ENCODE measurements around the gene KRT31.

DNA sequence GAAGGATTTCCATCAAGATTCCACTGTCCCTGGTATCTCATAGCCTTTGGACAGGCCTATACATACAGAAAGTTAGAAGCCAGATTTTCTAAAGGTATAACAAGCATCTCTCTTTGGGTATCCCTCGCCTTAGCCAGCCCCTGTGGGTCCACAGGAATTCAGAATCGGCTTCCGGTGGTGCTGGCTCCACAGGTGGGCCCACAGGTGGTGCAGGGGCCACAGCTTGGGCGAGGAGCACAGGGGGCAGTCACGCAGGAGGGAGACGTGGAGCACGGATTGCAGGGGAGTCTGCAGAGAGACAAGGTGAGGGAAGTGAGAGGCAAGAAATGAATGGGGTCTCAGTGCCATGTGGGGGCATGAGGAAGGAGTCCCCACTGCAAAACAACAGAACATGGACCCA lies 39.8 kb upstream of the KRT31 start:
- TF ChIP-seq, protein P1, sequence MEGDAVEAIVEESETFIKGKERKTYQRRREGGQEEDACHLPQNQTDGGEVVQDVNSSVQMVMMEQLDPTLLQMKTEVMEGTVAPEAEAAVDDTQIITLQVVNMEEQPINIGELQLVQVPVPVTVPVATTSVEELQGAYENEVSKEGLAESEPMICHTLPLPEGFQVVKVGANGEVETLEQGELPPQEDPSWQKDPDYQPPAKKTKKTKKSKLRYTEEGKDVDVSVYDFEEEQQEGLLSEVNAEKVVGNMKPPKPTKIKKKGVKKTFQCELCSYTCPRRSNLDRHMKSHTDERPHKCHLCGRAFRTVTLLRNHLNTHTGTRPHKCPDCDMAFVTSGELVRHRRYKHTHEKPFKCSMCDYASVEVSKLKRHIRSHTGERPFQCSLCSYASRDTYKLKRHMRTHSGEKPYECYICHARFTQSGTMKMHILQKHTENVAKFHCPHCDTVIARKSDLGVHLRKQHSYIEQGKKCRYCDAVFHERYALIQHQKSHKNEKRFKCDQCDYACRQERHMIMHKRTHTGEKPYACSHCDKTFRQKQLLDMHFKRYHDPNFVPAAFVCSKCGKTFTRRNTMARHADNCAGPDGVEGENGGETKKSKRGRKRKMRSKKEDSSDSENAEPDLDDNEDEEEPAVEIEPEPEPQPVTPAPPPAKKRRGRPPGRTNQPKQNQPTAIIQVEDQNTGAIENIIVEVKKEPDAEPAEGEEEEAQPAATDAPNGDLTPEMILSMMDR (IDR thresholded peaks at IDR 0.05), result no peak
- TF ChIP-seq, protein P2, sequence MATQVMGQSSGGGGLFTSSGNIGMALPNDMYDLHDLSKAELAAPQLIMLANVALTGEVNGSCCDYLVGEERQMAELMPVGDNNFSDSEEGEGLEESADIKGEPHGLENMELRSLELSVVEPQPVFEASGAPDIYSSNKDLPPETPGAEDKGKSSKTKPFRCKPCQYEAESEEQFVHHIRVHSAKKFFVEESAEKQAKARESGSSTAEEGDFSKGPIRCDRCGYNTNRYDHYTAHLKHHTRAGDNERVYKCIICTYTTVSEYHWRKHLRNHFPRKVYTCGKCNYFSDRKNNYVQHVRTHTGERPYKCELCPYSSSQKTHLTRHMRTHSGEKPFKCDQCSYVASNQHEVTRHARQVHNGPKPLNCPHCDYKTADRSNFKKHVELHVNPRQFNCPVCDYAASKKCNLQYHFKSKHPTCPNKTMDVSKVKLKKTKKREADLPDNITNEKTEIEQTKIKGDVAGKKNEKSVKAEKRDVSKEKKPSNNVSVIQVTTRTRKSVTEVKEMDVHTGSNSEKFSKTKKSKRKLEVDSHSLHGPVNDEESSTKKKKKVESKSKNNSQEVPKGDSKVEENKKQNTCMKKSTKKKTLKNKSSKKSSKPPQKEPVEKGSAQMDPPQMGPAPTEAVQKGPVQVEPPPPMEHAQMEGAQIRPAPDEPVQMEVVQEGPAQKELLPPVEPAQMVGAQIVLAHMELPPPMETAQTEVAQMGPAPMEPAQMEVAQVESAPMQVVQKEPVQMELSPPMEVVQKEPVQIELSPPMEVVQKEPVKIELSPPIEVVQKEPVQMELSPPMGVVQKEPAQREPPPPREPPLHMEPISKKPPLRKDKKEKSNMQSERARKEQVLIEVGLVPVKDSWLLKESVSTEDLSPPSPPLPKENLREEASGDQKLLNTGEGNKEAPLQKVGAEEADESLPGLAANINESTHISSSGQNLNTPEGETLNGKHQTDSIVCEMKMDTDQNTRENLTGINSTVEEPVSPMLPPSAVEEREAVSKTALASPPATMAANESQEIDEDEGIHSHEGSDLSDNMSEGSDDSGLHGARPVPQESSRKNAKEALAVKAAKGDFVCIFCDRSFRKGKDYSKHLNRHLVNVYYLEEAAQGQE (IDR thresholded peaks at IDR 0.05; ENCODE audit: insufficient read depth in 1 of 2, low read depth in 2 of 2, low read length in 1 of 2), result no peak
- TF ChIP-seq TCF7L2 (IDR thresholded peaks at IDR 0.05; ENCODE audit: low read depth, low read length), result no peak
- no peak for TF ChIP-seq POLR2AphosphoS5 (IDR thresholded peaks at IDR 0.05; ENCODE audit: low read depth, low read length)
- TF ChIP-seq SIN3A (IDR thresholded peaks at IDR 0.05; ENCODE audit: borderline replicate concordance, insufficient read depth, low read depth, low read length), result no peak

All from Panc1 (cell line).